GM12873 (cell line): Measurements from ENCODE around the gene ST6GALNAC2.

Source experiments
- TF ChIP-seq, protein P1 (sequence below): IDR thresholded peaks from 2 replicates; pipeline ENCODE4 v1.5.1; 2012; ENCODE audit warnings: low read depth, mild to moderate bottlenecking, moderate library complexity, low read length, control low read depth; ENCODE audit not compliant: insufficient read depth; ENCODE audit errors: missing control alignments

Gene ST6GALNAC2

GRCh38 chr17:76547642-76548202 lies 37.9 kb downstream of the ST6GALNAC2 start:
- TF ChIP-seq, protein P1, sequence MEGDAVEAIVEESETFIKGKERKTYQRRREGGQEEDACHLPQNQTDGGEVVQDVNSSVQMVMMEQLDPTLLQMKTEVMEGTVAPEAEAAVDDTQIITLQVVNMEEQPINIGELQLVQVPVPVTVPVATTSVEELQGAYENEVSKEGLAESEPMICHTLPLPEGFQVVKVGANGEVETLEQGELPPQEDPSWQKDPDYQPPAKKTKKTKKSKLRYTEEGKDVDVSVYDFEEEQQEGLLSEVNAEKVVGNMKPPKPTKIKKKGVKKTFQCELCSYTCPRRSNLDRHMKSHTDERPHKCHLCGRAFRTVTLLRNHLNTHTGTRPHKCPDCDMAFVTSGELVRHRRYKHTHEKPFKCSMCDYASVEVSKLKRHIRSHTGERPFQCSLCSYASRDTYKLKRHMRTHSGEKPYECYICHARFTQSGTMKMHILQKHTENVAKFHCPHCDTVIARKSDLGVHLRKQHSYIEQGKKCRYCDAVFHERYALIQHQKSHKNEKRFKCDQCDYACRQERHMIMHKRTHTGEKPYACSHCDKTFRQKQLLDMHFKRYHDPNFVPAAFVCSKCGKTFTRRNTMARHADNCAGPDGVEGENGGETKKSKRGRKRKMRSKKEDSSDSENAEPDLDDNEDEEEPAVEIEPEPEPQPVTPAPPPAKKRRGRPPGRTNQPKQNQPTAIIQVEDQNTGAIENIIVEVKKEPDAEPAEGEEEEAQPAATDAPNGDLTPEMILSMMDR, result no peak

DNA sequence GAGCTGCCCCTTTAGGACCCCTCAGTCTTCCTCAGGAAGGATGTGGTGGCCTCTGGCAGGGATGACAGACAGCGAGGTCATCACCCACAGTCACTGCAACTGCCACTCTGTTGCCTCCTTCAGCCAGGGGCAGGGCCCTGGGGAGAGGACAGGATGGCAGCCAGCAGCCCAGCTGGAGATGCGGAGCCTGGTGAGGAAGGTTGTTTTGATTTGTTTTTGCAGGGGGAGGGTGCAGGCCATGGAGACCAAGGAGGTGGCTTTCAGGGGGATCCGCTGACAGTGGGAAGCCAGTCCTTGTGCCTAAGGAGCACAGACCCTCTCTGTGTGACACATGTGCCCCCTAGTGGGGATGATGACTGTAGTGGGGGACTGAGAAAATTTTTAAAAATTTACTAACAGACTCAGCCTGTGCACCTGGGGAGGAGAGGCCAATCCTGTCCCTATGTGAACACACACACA lies 38.4 kb downstream of the ST6GALNAC2 start:
- TF ChIP-seq, protein P1, result peak; percentile 84

DNA sequence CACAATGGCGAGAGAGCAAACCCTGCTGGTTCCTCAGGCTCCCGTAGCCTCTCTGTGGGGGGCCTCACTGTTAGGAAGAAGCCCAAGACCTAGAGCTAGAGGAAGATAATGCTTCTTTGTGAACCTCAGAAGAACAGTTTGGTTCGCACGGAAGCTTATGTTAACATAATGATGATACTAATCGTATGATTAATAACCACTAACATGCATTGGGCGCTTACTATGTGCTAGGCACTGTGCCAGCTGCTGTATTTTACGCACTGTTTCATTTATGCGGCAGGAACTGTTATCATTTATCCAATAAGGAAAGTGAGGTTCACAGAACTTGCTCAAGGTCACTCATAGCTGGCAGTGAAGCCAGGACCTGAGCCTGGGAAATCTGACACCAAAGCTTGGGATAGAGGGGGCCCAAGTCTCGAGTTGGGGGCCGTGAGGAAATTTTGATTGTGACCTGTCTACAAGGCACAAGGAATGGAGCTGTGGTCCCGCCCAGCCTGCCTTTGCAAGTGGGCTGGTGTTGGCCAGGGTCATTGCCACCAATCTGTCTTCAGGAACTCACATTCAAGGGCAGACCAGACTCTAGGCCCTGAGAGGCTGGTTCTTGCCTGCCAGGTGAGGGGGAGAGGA lies 39.0 kb downstream of the ST6GALNAC2 start:
- TF ChIP-seq, protein P1, result no peak

GRCh38 chr17:76545918-76546555 lies 39.6 kb downstream of the ST6GALNAC2 start:
- TF ChIP-seq, protein P1, result no peak

DNA sequence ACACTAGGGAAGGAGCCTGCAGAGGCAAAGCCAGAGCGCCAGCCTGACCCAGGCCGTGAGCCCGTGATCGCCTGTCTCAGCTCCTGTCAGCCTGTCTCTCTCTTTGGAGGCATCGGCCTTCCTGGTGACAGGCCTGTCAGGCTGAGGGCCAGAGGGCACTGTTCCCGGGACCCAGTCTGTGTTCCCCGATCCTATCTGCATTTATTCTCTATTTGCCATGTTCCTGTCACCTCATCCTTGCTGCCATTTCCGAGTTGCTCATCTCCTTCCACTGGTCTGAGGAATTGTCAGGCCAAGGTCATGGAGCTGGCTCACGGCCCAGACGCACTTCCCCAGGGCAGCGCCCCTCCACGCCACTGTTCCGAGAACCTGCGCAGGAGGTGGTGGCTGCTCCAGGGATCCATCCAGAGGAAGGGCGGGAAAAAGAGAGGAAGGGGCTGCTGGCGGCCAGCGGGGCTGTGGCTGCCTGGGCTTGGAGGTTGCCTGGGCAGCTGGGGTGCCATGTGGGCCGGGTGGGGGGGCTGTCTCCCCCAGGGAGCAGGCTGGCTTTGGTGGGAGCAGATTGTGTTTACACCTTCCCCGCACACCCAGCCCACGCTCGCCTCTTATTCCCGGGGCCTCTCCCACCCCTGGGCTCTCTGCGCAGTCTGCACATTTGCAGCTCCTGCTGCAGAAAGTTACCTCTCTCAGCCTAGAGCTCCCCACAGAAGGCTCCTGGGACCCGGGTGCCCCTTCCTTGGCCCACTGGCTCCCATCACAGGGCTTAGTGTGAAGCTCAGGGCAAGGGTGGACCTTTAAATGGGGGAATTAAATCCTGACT lies 40.9 kb downstream of the ST6GALNAC2 start:
- TF ChIP-seq, protein P1, result no peak

GRCh38 chr17:76543826-76544545 lies 41.7 kb downstream of the ST6GALNAC2 start:
- TF ChIP-seq, protein P1, result no peak
